ENCODE data around the gene PTPRCAP.

Gene PTPRCAP

DNA sequence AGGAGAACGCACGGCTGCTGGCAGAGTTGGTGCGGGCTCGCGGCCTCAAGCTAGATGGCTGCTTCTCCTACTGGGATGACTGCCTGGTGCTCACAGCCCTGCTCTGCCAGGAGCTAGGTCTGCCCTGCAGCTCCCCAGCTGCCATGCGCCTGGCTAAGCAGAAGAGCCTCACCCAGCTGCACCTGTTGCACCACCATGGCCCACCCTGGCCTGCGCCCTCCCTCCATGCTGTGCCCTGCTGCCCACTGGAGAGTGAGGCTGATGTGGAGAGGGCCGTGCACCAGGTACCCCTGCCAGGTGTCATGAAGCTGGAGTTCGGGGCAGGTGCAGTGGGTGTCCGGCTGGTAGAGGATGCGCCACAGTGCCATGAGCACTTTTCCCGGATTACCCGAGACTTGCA lies 14.0 kb downstream of the PTPRCAP start:
- DNase-seq, result no peak

- DNase-seq, result no peak
Measured at GRCh38 chr11:67422891-67423290, 14.6 kb downstream of the PTPRCAP start.

GRCh38 chr11:67421430-67422031 lies 16.0 kb downstream of the PTPRCAP start:
- DNase-seq, result no peak

DNA sequence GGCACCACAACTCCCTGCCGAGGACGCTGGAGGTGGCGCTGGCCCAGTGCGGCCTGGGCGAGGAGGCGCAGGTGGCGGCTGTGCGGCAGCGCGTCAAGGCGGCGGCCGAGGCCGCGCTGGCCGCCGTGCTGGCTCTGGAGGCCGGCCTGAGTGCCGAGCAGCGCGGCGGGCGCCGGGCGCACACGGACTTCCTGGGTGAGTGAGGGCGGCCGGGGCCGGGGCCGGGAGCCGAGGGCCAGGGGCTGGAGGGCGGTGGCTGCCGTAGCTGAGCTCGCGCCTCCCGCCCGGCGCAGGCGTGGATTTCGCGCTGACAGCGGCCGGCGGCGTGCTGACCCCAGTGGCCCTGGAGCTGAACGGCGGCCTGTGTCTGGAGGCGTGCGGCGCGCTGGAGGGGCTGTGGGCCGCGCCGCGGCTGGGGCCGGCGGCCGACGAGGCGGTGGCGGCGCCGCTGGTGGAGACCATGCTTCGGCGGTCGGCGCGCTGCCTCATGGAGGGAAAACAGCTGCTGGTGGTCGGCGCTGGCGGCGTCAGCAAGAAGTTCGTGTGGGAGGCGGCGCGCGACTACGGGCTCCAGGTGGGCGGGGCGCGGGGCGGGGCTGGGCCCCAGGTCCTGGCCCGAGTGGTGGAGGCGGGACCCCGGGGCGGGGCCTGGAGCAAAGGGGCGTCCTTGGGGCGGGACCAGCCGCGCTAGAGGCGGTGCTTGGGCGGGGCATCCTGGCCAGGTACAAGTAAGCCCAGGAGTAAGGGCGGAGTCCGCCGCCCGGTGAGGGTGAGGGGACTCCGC lies 16.6 kb downstream of the PTPRCAP start:
- DNase-seq, result peak; percentile 91

DNA sequence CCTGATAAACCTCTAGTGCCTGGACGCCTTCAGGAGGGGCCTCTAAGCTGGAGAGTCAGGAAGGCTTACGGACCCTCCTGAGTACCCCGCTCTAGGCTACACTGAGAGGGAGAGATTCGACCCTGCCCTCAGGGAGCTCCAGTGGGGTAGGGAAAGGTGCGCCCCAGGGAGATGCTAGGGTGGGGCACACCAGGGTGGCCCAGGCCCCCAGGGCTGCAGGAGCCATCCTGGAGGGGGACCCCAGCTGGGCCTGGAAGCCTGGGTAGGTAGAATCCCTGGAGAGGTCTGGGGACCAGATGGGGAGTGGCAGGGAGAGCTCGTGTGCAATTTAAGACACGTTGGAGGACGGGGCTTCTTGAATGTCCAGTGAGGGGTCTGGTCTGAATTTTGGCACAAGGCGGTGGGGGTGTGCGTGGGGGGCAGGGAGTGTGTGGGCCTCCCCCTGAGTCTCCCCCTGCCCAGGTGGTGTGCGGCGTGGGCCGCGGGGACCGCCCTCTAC lies 17.3 kb downstream of the PTPRCAP start:
- no peak for DNase-seq

GRCh38 chr11:67419325-67420049 lies 18.0 kb downstream of the PTPRCAP start:
- DNase-seq, result no peak

DNA sequence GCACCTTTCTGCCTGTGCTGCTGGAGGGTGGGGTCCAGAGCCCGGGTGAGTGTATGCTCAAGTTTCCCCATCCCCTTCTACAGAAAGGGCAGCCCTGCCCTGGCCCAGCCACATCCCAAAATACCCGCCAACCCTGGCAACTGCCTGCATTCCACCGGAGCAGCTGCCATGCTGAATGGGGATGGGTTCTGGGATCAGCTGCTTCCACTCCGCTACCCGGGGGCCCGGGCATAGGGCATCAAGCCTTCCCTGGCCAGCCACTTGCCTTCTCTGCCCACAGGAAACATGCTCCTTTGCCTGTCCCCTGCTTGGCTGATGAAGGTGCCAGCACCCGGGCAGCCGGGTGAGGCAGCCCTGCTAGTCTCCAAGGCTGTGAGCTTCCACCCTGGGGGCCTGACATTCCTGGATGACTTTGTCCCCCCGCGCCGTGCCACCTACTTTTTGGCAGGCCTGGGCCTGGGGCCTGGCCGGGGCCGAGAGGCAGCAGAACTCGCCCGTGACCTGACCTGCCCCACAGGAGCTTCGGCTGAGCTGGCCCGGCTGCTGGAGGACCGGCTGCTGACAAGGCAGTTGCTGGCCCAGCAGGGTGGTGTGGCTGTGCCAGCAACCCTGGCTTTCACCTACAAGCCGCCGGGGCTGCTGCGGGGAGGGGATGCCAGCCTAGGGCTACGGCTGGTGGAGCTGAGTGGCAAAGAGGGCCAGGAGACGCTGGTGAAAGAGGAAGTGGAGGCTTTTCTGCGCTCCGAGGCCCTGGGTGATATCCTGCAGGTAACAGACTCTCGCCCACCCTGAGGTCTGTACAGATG lies 18.8 kb downstream of the PTPRCAP start:
- no peak for DNase-seq

GRCh38 chr11:67417425-67417824 lies 20.1 kb downstream of the PTPRCAP start:
- no peak for DNase-seq

DNA sequence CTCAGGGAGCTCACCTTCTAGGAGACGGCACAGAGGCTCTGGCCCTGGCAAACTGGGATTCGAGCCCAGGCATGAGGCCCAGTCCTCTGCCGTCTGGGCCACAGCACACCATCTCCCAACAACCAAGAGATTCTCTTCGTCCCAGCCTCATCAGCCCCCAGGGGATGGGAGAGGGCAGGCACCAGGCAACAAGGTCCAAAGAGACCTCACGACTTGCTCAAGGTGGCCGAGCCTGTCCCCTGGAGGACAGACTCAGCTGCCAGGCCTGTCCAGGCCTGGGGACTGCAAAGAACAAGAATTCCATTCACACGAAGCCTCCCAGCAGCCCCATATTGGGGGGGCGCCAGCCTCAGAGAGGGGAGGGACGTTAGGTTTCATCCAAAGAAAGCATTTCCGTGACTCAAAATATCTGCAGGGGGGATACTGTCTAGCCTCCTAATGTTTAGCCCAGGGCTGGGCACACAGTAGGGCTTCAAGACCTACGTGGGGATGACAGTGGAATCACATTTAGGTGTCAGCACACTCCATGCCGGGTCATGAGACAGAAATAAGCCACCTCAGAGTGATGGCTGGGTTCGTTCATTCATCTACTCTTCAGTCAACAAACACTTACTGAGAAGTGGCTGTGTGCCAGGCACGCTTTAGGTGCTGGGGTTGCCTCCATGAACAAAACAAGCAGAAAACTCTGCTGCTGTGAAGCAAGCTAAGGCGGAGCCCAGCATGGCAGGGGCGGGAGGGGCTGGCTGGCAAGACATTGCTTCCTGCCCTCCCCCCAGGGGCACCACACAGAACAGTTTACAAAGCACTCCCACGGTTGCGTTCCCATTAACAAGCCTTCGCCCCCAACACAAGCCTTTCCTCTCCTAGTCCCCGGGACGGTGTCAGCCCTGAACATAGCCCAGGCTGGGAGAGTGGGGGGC lies 20.8 kb downstream of the PTPRCAP start:
- no peak for DNase-seq

DNA sequence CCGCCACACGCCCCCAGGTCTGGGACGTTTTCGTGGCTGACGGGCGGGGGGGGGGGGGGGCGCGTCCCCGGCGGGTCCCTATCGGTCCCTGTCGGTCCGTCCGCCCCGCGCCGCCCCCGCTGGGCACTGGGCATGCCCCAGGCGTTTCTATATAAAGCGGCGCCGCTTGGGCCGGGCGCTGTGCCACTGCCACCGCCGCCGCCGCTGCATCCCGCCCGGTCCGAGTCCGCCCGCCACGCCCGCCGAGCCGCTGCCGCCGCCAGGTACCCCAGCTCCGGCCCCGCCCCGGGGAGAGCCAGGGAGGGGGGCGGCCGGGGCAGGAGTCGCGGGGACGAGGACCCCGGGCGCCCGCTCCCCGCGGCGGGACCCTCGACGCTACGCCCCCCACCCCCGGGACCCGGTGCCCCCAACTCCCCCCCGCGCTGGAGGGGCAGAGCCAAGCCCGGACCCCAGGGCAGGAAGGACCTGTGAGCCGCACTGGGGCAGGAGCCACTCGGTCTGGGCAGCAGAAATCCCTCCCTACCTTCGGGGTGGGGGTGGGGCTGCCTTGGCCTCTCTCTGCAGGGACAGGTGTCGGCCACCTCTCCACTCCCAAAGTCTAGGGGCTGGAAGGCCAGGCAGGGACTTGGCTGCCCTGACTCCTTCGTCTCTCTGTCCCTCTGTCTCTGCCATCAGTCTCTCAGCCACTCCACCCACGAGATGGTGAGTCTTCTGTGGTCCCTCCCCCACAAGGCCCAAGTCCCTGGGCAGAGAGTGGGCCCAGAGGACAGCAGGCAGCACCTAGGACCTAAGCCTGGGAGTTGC lies 21.8 kb downstream of the PTPRCAP start, which contains the start of gene CARNS1:
Gene CARNS1, plus strand, starts transcription at position 178 of the 804 bp plus-strand sequence. Its CDS starts 522 bp downstream, at position 700.
- no peak for DNase-seq

DNA sequence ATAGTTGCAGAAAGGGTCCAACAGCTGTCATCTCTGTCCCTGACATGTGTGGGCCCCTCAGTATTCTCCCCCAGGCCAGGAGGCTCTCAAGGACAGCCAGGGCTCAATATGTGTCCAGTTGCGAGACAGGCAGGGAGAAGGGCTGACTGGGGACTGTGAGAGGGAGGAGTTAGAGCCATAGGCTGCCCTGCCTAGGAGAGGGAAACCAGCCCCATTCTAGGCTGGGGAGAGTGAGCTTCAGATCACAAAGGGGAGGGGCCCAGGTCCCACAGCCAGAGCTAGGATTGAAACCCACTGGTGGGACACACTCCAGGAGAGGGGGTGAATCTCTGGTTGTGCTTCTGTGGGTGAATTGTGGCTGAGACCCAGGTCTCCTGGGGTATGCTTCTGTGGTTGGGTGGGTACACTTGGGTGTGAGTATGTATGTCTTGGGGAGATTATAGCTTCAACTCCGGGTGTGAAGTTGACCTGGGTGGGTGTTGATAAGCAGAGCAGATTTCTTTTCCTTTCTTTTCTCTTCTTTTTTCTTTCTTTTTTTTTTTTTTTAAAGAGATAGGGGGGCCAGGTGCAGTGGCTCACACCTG lies 24.1 kb downstream of the PTPRCAP start:
- DNase-seq, result no peak

- no peak for DNase-seq
Measured at GRCh38 chr11:67412495-67413179, 24.8 kb downstream of the PTPRCAP start.

DNA sequence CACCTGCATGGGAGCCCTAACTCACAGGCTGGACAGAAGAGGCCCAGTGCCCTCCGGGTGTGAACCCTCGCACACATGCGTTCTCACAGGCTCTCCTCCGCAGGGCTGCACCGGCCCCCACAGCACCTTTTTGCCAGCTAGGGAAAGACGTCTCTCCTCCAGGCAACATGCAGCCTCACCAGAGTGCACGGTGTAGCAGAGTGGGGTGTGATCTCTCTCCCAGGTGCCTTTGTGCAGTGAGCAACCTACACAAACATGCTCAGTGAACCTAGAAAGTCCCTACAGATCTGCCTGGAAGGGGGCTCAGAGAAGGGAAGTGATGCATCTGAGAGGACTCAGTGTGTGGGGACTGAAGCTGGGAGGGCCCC lies 25.7 kb downstream of the PTPRCAP start:
- DNase-seq, result no peak

- DNase-seq, result no peak
Measured at GRCh38 chr11:67410984-67411784, 26.3 kb downstream of the PTPRCAP start.

- no peak for DNase-seq
Measured at GRCh38 chr11:67410369-67410831, 27.1 kb downstream of the PTPRCAP start.

DNA sequence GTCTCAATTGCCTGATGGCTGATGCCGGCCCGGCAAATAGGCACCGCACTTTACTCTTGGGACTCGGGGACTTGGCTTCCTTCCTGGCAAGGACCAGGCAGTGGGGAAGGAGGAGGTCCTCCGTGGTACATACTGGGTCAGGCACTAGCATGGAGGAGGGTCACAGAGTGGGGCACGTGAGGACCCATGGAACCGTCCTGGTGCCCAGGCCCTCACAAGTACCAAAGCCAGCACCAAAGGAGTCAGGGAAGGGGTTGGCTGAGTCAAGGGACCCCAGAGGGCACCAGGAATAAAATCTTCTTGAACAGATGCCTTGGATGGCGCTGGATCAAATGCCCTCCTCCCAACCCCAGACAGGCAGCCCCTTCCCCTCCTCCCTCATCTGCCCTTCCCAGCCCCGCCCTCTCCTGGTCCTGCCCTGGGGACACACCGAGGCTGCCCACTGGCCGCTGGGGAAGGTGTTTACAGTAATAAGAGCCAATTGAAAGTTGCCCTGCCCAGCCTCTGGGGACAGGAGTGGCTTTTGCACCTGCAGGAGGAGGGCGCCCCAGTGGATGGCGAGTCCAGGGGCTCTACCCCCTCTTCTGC lies 27.6 kb downstream of the PTPRCAP start:
- DNase-seq, result no peak

GRCh38 chr11:67409261-67409666 lies 28.2 kb downstream of the PTPRCAP start:
- no peak for DNase-seq

Data from T1000 (cell line).